ENCODE results near the gene SCYGR3. TPM values are rescaled to one million over a fixed set of nuclear protein-coding genes. Genes with fewer than 3 reads are reported as not detected.
A peak's percentile ranks its signal among the peaks of the same experiment; 100 is the strongest.

Gene SCYGR3
- total and polyA plus RNA-seq, 2 of the 13 experiments (the other 11 are each of a cell fraction or from before 2014, with no cell fraction given): not detected

DNA sequence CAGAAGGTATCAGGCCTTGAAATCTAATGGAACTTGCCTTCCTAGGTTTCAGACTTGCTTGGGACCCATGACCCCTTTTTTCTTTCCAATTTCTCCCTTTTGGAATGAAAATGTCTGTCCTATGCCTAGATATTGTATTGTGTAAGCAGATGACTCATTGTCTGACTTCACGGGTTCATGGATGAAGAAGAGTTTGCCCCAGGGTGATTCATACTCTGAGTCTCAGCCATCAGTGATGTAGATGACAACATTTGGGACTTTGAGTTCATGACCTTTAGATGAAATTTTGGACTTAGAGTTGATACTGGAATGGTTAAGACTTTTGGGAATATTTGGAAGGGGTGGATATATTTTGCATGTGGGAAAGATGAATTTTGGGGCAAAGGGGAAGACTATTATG is 40.8 kb upstream of the SCYGR3 start (continued):
- peak; percentile 31 to 77; a peak in 1 of 4 replicates for TF ChIP-seq NR2F1 (CRISPR knock-in tag; IDR thresholded peaks at IDR 0.05)
- no peak for TF ChIP-seq SMC3 (IDR thresholded peaks at IDR 0.05; ENCODE audit: low read length)
- no peak for TF ChIP-seq ZNF530 (CRISPR knock-in tag; IDR thresholded peaks at IDR 0.05; ENCODE audit: low read depth)
- TF ChIP-seq MXI1 (IDR thresholded peaks at IDR 0.05; ENCODE audit: borderline replicate concordance, low read depth, low read length): no peak
- TF ChIP-seq FOXM1 (CRISPR knock-in tag; IDR thresholded peaks at IDR 0.05): no peak
- TF ChIP-seq, protein P1, sequence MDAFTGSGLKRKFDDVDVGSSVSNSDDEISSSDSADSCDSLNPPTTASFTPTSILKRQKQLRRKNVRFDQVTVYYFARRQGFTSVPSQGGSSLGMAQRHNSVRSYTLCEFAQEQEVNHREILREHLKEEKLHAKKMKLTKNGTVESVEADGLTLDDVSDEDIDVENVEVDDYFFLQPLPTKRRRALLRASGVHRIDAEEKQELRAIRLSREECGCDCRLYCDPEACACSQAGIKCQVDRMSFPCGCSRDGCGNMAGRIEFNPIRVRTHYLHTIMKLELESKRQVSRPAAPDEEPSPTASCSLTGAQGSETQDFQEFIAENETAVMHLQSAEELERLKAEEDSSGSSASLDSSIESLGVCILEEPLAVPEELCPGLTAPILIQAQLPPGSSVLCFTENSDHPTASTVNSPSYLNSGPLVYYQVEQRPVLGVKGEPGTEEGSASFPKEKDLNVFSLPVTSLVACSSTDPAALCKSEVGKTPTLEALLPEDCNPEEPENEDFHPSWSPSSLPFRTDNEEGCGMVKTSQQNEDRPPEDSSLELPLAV (CRISPR knock-in tag; conservative IDR thresholded peaks at IDR 0.05; ENCODE audit: low read depth): no peak
- no peak for TF ChIP-seq ZNF570 (CRISPR knock-in tag; IDR thresholded peaks at IDR 0.05; ENCODE audit: borderline replicate concordance)
- TF ChIP-seq FOSL1 (CRISPR knock-in tag; IDR thresholded peaks at IDR 0.05; ENCODE audit: borderline replicate concordance): peak; percentile 86
- TF ChIP-seq ZBTB20 (CRISPR knock-in tag; IDR thresholded peaks at IDR 0.05; ENCODE audit: borderline replicate concordance, low read depth): no peak
- TF ChIP-seq ZNF232 (CRISPR knock-in tag; IDR thresholded peaks at IDR 0.05; ENCODE audit: borderline replicate concordance): no peak
- TF ChIP-seq ZNF644 (CRISPR knock-in tag; IDR thresholded peaks at IDR 0.05; ENCODE audit: low read depth): peak; percentile 82
- no peak for TF ChIP-seq HMG20B (CRISPR knock-in tag; conservative IDR thresholded peaks at IDR 0.05)
- TF ChIP-seq, protein P2, sequence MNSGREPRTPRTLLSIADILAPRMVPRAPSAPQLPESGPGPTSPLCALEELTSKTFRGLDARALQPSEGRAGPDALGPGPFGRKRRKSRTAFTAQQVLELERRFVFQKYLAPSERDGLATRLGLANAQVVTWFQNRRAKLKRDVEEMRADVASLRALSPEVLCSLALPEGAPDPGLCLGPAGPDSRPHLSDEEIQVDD (CRISPR knock-in tag; IDR thresholded peaks at IDR 0.05; ENCODE audit: borderline replicate concordance): no peak
- TF ChIP-seq, protein P3, sequence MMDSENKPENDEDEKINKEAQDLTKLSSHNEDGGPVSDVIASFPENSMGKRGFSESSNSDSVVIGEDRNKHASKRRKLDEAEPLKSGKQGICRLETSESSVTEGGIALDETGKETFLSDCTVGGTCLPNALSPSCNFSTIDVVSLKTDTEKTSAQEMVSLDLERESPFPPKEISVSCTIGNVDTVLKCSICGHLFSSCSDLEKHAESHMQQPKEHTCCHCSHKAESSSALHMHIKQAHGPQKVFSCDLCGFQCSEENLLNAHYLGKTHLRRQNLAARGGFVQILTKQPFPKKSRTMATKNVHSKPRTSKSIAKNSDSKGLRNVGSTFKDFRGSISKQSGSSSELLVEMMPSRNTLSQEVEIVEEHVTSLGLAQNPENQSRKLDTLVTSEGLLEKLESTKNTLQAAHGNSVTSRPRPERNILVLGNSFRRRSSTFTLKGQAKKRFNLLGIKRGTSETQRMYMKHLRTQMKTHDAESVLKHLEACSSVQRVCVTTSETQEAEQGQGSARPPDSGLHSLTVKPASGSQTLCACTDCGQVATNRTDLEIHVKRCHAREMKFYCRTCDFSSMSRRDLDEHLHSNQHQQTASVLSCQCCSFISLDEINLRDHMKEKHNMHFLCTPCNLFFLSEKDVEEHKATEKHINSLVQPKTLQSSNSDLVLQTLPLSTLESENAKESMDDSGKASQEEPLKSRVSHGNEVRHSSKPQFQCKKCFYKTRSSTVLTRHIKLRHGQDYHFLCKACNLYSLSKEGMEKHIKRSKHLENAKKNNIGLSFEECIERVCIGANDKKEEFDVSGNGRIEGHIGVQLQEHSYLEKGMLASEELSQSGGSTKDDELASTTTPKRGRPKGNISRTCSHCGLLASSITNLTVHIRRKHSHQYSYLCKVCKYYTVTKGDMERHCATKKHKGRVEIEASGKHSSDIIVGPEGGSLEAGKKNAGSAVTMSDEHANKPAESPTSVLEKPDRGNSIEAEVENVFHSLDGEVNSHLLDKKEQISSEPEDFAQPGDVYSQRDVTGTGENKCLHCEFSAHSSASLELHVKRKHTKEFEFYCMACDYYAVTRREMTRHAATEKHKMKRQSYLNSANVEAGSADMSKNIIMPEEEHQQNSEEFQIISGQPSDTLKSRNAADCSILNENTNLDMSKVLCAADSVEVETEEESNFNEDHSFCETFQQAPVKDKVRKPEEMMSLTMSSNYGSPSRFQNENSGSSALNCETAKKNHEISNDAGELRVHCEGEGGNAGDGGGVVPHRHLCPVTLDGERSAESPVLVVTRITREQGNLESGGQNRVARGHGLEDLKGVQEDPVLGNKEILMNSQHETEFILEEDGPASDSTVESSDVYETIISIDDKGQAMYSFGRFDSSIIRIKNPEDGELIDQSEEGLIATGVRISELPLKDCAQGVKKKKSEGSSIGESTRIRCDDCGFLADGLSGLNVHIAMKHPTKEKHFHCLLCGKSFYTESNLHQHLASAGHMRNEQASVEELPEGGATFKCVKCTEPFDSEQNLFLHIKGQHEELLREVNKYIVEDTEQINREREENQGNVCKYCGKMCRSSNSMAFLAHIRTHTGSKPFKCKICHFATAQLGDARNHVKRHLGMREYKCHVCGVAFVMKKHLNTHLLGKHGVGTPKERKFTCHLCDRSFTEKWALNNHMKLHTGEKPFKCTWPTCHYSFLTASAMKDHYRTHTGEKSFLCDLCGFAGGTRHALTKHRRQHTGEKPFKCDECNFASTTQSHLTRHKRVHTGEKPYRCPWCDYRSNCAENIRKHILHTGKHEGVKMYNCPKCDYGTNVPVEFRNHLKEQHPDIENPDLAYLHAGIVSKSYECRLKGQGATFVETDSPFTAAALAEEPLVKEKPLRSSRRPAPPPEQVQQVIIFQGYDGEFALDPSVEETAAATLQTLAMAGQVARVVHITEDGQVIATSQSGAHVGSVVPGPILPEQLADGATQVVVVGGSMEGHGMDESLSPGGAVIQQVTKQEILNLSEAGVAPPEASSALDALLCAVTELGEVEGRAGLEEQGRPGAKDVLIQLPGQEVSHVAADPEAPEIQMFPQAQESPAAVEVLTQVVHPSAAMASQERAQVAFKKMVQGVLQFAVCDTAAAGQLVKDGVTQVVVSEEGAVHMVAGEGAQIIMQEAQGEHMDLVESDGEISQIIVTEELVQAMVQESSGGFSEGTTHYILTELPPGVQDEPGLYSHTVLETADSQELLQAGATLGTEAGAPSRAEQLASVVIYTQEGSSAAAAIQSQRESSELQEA (CRISPR knock-in tag; IDR thresholded peaks at IDR 0.05; ENCODE audit: not compliant biosample characterization): no peak
- no peak for TF ChIP-seq ZNF768 (CRISPR knock-in tag; IDR thresholded peaks at IDR 0.05)
- TF ChIP-seq HCFC1 (IDR thresholded peaks at IDR 0.05; ENCODE audit: low read depth, low read length): no peak
- TF ChIP-seq, protein P4, sequence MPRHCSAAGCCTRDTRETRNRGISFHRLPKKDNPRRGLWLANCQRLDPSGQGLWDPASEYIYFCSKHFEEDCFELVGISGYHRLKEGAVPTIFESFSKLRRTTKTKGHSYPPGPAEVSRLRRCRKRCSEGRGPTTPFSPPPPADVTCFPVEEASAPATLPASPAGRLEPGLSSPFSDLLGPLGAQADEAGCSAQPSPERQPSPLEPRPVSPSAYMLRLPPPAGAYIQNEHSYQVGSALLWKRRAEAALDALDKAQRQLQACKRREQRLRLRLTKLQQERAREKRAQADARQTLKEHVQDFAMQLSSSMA (CRISPR knock-in tag; IDR thresholded peaks at IDR 0.05): no peak
- no peak for TF ChIP-seq ZNF850 (CRISPR knock-in tag; conservative IDR thresholded peaks at IDR 0.05)
- TF ChIP-seq ZNF577 (CRISPR knock-in tag; IDR thresholded peaks at IDR 0.05; ENCODE audit: borderline replicate concordance, low read depth): no peak
- no peak for TF ChIP-seq ZSCAN31 (CRISPR knock-in tag; IDR thresholded peaks at IDR 0.05; ENCODE audit: low read depth)
